Smooth muscle cell of the brain vasculature (primary cell): ENCODE measurements around the gene ICE2.
"Not testable (repeated sequence)": the region's sequence is repeated elsewhere in the genome, so short reads cannot be mapped to it uniquely, and the experiment has no call there.

Experiments
- DNase-seq: peaks from one replicate; pipeline ENCODE4 v3.0.0-alpha.2; 2012; ENCODE audit warnings: low read depth, low spot score

ICE2 gene

GRCh38 chr15:60448668-60449360 lies 30.1 kb downstream of the ICE2 start:
- DNase-seq: no peak

DNA sequence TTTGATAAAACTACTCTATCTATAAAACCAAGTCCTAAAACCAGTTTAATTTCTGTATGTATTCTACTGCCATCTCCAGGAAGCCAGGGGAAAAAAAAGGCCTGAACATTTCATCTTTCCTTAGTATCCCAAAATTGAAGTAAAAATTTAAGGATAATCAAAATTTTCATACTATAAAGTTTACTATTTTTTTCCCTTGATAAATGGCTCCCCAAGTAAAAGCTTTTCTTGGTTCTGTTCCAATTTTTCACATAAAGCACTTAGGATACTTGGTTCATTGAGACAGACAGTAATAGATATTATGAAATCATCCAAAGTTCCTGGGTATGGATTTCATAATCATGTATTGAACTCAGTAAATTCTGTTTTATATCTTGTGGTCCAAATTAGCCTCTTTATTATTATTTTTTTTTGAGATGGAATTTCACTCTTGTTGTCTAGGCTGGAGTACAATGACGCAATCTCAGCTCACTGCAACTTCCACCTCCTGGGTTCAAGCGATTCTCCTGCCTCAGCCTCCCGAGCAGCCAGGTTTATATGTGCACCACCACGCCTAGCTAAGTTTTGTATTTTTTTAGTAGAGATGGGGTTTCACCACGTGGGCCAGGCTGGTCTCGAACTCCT lies 34.5 kb downstream of the ICE2 start:
- DNase-seq: no peak

GRCh38 chr15:60442763-60443162 lies 36.2 kb downstream of the ICE2 start:
- no peak for DNase-seq

DNA sequence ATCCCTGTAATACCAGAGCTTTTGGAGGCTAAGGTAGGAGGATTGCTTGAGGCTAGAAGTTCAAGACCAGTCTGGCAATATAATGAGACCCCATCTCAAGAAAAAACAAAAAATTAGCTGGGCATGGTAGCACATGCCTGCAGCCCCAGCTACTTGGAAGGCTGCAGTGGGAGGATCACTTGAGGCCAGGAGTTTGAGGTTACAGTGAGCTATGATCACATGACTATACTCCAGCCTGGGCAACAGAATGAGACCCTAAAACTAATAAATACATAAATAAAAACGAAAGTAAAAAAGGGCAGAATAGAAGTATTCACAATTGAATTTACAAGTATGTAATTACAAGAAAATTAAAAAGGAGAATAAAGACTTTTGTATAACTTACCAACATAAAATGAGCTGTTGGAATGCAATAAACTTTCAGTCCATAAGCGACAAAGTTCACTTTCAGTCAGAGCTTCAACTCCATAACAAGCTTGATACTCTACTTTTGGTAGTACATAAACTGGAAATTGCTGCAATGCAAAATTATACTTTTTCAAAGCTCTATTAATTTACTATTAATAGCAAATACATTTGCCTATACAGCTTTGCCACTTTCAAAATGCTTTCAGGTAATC lies 36.8 kb downstream of the ICE2 start:
- DNase-seq: no peak

DNA sequence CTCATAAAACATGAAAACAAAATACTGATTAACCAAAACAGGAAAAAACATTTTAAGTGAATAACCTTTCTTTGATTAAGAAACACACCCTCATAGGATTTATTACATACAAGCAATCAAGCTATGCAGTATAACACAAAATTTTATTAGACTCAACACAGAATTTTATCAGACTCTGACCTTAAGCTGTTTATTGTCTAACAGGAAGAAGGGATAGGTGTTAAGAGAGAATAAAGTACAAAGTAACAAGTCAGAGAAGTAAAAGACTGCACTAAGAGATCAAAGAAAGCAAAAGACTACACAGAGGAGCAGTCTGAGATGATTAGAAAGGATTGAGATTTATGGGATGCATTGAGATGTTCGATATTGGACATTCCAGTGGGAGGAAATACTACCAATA lies 37.6 kb downstream of the ICE2 start:
- DNase-seq: no peak

GRCh38 chr15:60438646-60439045 lies 40.3 kb downstream of the ICE2 start:
- DNase-seq: no peak

DNA sequence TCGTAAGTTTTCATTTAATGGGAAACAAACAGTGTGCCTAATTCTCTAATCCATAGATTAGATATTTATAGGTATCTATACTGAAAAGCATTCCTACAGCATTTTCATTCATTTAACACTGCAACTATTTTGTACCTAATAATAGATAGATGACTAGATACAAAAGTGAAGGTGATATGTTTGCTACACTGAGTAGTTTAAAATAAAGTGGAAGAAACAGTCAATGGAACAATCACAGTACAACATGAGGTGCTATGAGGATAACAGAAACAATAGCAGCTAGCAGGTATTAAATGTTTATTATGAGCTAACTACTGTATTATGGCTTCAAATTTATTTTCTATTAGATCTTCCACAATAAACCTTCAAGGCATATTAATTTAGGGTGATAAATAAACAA lies 50.0 kb downstream of the ICE2 start:
- no peak for DNase-seq

DNA sequence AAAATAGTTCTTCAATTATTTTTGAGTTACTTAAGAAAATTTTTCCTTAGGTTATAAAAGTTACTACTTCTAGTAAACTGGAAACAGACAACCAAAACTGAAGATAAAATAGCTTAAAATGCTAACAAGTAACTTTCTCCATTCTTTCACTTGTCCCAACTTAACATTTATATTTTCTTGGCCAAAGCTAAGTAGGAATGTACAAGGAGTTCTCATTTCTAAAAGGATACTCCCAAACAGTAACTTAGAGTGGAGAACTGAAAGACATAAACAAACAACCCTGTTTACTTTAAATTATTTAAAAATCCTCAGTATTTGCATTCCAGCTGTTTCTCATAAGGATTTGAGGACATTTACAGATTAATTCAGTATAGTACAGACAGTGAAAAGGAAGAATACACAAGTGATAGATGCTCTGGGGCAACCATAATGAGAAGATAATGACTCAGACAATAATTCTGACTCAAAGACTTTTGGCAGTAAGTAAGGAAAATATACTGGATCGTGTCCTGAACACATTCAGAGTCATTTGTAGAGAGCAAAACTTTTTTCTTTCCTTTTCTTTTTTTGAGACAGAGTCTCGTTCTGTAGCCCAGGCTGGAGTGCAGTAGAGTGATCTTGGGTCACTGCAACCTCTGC lies 52.0 kb downstream of the ICE2 start:
- no peak for DNase-seq

- no peak for DNase-seq
Observed at GRCh38 chr15:60425461-60425860, 53.5 kb downstream of the ICE2 start.

DNA sequence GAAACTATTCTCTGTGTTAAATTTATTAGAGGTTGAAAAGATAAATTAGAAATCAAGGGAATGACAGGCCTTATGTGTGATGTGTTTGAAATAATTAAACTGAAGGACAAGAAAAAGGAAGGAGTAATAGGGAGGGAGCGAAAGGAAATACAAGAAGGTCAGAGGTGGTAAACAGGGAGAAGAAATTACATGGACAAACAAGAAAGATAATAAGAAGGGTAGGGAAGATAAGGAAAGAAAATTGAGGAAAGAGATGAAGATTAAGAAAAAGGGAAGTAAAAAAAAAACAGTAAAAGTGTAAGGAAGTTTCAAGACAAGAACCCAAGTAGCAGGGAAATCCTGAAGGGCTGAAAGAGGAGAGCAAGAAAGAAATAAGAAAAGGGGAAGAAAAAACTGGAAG lies 54.9 kb downstream of the ICE2 start:
- no peak for DNase-seq

DNA sequence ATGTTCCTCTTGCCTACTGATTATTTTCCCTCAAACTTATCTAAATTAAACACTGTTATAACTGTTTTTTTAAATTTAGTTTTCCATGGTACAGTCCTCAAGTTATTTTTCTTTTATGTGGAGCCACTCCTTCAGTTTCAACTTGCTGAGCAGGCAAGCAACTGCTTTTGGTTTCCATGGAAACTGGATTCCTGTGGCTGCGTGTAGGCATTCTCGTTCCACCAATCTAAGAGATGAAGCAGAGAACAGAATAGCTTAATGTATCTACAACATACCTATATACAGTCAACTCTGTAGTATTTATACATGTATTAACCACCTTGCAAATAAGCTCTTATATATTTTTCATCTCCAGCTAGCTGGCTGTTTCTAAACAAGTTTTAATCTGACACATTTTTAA lies 55.4 kb downstream of the ICE2 start:
- peak; percentile 62 for DNase-seq

GRCh38 chr15:60421544-60421943 lies 57.4 kb downstream of the ICE2 start:
- DNase-seq: no peak

DNA sequence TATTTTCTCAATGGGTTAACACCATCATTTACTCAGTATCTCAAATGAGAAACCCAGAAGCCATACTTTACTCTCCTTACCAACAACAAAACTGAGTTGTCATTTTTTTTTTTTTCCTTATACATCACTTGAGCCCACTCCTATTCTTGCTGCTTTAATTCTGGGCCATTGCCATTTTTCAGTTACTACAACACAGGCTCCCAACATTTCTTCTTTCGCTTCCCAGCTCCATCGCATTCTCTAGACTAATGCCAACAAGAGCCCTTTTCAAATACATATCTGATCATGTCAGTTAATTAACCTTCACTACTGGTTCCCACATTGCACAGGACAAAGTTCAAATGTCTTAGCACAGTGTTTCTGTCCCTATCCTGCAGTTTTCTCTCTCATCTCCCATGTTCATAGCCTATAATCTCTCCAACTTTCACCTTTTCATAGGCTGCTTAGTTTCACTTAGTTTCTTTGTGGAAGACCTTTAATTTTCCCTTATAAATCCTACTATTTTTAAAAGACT lies 58.7 kb downstream of the ICE2 start:
- no peak for DNase-seq

GRCh38 chr15:60419753-60420152 lies 59.2 kb downstream of the ICE2 start:
- DNase-seq: no peak

DNA sequence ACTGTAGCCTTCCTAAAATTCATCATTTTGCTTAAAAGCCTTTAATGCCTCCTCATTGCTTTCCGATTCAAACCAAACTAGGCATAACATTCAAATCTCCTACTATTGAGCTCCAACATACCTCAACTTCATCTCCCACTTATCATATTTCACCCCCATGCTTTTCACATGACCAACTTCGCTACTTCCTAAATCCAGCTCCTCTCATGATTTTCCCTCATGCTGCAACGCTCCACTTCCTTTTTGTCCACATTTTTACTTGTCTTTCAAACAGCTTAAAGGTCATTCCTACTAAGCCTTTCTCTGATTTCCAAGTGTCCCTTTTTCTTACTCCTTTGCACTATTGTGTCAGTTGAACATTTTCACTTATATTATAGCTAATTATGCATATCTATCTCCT lies 60.8 kb downstream of the ICE2 start:
- DNase-seq: no peak

- no peak for DNase-seq
Observed at GRCh38 chr15:60417112-60417511, 61.8 kb downstream of the ICE2 start.

DNA sequence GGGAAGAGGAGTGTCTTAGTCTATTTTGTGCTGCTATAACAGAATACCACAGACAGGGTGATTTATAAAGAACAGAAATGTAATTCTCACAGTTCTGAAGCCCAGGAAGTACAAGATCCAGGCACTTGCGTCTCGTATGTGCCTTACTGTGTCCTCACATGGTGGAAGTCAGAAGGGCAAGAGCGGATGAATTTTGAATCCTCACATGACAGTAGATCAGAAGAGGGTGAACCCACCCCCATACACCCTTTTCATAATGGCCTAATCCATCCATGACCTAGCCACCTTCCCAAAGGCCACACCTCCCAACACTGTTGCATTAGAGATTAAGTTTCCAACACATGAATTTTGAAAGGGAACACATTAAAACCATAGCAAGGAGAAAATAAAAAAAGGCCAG lies 62.5 kb downstream of the ICE2 start:
- DNase-seq: no peak

- DNase-seq: no peak
Observed at GRCh38 chr15:60414016-60414682, 64.8 kb downstream of the ICE2 start.

GRCh38 chr15:60413231-60413824 lies 65.6 kb downstream of the ICE2 start:
- no peak for DNase-seq

- not testable (repeated sequence) for DNase-seq
Observed at GRCh38 chr15:60412807-60413206, 66.1 kb downstream of the ICE2 start.

GRCh38 chr15:60411774-60412425 lies 67.0 kb downstream of the ICE2 start:
- no peak for DNase-seq
